Ramos (cell line): Measurements from ENCODE around the gene SLC25A43.
"Not testable (repeated sequence)": the region's sequence is repeated elsewhere in the genome, so short reads cannot be mapped to it uniquely, and the experiment has no call there.

ENCODE experiments used
- in situ Hi-C: fragments of 300-500 bp; cut with MboI; formaldehyde crosslinking; loops from one replicate; pipeline ENCODE4 v1.14.3; 2022; ENCODE audit warnings: low sequenced_read_pairs; ENCODE audit not compliant: unreplicated experiment

SLC25A43 gene

DNA sequence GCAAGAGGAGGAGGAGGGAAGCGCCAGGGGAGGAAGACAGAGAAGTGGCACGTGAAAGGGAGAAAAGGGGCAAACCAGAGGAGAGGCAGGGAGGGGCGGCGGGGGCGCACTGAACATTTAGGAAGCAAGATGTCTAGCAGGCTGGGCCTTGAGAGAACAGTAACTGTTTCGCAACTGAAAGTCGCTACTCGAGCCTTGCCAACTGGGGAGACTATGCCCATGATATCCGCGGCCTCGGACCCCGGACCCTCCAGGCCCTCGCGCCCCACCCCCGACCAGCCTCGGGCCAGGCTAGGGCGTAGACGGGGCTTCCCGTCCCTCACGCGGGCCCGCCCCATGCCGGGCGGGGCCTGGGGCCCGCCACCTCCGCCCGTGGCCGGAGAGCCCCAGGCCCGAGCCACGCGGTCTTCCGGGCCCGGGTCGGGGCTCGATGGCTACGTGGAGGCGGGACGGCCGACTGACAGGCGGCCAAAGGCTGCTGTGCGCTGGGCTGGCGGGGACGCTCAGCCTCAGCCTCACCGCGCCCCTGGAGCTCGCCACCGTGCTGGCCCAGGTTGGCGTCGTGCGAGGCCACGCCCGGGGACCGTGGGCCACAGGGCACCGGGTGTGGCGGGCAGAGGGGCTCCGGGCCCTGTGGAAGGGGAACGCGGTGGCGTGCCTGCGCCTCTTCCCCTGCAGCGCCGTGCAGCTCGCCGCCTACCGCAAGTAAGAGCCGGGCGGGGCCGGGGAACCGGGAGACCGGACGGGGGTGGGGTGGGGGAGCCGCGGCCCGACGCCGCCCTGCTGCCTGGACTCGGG is at the start of gene SLC25A43:
Gene SLC25A43 (plus strand): TSS at position 363 of the 798 bp plus-strand sequence. CDS start 68 bp downstream, at position 431.
- in situ Hi-C loops = no loop called here

DNA sequence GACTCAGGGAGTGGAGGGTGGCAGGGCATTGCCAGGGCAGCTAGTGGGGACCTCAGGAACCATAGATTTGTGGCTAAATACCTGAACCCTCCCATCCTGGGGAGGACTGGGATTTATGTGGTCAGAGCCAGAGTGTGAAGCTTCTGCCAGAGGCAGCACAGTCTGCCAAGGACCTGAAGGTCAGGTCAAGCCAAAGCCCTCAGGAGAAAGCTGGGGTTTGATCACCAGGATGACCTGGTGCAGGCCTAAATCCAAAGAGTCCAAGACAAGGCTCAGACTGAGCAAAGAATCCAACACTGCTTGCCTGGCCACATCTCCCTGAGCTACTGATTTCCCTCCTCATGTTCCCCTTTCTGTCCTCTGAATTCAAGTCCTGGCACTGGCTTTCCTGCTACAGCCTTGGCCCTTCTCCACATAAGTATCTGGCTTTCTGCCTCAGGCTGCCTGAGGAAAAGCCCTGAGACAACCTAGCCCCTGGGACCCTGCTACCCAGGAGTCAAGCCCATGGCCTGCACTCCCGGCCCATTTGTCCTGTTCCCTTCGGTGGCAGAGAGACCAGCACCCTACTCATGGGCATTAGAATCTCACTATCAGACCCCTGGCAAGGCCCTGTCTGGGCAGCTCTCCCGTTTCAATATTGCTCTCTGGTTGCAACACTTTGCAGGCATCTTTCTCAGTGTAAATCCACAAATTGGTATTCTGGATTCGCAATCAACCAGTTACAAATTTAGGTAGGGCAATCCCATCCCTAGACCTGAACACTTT is 39.3 kb upstream of the SLC25A43 start:
- in situ Hi-C loops = no loop called here

DNA sequence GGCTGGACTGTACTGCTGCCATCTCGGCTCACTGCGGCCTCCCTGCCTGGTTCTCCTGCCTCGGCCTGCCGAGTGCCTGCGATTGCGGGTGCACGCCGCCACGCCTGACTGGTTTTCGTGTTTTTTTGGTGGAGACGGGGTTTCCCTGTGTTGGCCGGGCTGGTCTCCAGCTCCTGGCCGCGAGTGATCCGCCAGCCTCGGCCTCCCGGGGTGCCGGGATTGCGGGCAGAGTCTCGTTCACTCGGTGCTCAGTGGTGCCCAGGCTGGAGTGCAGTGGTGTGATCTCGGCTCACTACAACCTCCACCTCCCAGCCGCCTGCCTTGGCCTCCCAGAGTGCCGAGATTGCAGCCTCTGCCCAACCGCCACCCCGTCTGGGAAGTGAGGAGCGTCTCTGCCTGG is 37.7 kb upstream of the SLC25A43 start:
- in situ Hi-C loops = not testable (repeated sequence)

DNA sequence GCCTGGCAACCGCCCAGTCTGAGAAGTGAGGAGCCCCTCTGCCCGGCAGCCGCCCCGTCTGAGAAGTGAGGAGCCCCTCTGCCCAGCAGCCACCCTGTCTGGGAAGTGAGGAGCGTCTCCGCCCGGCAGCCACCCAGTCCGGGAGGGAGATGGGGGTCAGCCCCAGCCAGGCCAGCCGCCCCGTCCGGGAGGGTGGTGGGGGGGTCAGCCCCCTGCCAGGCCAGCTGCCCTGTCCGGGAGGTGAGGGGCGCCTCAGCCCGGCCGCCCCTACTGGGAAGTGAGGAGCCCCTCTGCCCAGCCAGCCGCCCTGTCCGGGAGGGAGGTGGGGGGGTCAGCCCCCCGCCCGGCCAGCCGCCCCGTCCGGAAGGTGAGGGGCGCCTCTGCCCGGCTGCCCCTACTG is 37.1 kb upstream of the SLC25A43 start:
- in situ Hi-C loops = not testable (repeated sequence)

DNA sequence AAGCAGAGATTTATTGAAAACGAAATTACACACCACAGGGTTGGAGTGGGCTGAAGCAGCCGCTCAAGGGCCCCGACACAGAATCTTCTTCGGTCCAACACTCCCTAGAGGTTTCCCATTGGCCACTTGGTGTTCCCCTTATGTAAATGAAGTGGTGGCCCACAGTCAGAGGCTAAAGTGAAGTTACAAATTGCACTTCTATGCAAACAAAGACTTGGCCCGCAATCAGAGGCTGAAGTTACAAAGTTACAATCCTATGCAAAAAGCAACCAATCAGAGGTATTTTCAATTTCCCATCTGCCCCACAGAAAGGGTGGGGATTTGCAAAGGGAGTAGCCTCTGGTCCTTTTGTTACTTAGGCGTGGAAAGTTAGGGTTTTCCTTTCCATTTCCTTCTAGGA is 35.7 kb upstream of the SLC25A43 start:
- in situ Hi-C loops = no loop called here

DNA sequence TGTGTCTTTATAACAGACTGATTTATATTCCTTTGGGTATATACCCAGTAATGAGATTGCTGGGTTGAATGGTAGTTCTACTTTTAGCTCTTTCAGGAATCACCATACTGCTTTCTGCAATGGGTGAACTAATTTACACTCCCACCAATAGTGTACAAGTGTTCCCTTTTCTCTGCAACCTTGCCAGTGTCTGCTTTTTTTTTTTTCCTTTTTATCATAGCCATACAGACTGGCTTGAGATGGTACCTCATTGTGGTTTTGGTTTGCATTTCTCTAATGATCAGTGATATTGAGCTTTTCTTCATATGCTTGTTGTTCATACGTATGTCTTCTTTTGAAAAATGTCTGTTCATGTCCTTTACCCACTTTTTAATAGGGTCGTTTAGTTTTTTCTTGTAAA is 27.3 kb upstream of the SLC25A43 start:
- in situ Hi-C loops = not testable (repeated sequence)

DNA sequence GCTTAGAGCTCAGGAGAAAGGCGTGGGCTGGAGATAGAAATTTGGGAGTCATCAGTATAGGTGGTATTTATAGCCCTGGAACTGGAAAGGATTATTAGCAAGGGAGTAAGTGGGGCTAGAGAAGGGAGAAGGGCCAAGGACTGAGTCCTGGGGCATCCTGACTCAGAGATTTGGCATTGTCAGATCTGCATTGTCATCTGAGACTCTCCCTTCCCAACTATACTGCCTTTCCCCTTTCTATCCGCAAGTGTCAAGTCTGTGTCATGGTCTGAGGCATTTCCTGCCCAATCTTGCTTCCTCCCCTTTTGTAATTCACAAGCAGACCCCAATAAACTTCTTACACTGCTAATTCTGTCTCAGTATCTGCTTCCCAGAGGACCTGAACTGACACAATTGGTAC is 24.4 kb upstream of the SLC25A43 start:
- in situ Hi-C loops = no loop called here

DNA sequence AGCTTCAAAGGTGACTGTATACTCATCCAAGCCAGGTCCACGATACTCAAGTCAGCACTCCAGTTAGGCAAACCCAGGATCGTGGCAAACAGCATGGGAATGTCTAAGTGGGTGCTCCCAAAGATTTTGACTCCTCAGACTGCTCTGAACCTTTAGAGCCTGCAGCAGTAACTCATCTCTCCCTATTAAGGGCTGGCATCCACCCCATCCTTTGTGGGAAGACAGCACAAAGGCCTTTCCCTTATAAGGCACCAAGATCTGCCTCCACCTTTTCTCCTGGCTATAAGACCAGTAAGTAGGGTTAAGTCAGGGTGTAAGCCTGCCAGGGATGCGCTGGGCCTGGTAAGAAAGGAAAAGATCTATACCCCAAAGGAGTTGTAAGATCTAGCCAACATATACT is 23.6 kb upstream of the SLC25A43 start:
- in situ Hi-C loops = no loop called here

DNA sequence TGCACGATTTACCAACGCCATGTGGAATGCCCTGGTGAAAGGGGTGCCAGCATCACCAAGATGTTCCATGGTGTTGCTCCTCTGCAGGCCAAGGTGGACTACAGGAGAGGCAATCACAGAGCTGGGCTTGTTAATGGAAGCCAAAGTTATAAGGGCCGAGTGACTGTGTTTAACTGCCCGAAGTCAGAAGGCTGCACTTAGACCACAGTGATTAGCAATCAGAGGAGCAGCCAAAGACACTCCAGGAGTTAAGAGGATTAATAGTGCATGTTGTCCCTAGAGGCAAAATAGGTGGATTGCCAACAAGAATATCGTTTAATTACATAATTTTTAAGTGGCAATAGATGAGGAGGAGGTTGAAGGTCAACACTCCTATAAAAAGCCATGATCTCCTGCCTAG is 22.8 kb upstream of the SLC25A43 start:
- in situ Hi-C loops = no loop called here

DNA sequence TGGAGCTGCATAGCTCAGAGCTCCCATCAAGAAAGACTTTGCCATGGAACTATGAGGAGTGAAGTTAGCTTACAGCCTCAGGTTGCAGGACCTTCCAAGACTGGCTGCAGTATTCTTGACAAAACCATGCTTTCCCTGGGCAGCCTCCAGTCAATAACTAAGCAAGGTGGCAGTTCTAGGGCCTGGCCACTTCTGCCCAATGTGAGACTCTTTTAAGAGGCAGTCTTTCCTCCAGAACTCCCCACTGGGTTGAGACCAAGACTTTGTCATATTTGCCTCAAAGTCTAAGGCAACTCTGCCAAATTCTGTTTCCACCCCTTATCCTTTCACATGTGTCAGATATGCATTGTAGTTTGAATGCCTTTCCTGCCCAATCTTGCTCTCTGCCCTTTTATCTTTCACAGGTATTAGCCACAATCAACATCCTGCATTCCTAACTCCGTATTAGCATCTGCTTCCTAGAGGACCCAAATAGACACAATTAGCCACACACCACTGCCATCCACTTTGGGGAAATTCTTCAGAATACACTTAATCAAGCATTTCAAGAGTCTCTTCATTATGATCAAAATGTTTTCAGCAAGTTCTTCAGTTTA is 17.7 kb upstream of the SLC25A43 start:
- in situ Hi-C loops = no loop called here

DNA sequence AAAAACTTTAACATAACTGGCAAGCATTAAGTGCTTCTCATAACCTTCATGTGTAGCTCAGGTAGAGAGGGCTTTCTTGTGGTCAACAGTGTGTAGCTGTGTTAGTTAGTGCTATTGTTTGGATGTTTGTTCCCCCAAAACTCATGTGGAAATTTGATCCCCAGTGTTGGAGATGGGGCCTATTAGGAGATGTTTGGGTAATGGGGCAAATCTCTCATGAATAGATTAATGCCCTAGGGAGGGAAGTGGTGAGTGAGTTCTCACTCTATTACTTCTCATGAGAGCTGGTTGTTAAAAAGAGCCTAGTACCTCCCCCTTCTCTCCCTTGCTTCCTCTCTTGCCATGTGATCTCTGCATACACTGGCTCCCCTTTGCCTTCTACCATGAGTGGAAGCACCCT is 16.5 kb upstream of the SLC25A43 start:
- in situ Hi-C loops = no loop called here

DNA sequence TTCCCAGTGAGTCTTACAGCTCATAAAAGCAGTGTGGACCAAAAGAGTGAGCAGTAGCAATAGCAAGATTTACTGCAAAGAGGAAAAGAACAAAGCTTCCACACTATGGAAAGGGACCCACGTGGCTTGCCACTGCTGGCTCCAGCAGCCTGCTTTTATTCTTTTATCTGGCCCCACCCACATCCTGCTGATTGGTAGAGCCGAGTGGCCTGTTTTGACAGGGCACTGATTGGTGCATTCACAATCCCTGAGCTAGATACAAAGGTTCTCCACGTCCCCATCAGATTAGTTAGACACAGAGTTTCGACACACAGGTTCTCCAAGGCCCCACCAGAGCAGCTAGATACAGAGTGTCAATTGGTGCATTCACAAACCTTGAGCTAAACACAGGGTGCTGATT is 12.5 kb upstream of the SLC25A43 start:
- in situ Hi-C loops = not testable (repeated sequence)

DNA sequence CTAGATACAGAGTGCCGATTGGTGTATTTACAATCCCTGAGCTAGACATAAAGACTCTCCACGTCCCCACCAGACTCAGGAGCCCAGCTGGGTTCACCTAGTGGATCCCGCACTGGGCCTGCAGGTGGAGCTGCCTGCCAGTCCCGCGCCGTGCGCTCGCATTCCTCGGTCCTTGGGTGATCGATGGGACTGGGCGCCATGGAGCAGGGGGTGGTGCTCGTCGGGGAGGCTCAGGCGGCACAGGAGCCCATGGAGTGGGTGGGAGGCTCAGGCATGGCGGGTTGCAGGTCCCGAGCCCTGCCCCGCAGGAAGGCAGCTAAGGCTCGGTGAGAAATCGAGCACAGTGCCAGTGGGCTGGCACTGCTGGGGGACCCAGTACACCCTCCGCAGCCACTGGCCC is 11.7 kb upstream of the SLC25A43 start:
- in situ Hi-C loops = not testable (repeated sequence)

DNA sequence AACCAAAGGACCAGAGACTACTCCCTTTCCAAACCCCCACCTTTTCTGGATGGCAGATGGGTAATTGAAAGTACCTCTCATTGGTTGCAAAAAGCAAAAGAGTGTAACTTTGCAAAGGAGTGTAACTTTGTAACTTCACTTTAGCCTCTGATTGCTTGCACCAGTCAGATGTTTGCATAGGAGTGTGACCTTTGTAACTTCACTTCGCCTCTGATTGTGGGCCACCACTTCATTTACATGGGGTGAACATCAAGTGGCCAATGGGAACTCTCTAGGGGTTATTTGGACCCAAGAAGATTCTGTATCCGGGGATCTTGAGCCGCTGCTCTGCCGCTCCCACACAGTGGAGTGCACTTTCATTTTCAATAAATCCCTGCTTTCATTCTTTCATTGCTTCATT is 9.9 kb upstream of the SLC25A43 start:
- in situ Hi-C loops = no loop called here

DNA sequence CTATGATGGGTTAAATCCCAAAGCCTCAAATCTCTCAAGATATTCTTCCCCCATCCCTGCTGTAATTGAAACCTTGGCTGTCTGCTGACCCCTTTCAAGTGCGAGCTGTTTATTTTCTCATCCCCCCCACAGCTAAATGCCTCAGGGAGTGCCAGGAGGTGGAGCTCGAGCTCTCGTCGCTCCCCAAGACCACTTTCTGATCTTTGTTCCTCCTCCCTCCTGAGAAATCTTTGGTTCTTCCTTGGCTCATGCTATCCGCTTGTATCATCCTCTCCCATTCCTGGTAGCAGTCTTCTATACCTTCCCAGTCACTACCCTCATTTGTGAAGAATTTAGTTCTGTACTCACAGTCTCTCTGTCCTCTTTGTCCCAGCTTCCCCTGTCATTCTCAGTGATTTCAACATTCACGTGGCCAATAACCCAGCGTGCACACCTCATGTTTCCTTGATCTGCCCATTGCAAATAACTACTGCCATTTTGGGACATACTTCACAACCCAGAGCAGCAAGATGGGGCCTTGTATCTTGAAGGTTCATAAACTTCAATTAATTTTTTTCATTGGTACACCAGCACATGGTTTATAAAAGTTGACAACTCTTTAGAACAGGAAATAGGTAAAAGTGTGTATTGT is 9.2 kb upstream of the SLC25A43 start:
- in situ Hi-C loops = no loop called here

DNA sequence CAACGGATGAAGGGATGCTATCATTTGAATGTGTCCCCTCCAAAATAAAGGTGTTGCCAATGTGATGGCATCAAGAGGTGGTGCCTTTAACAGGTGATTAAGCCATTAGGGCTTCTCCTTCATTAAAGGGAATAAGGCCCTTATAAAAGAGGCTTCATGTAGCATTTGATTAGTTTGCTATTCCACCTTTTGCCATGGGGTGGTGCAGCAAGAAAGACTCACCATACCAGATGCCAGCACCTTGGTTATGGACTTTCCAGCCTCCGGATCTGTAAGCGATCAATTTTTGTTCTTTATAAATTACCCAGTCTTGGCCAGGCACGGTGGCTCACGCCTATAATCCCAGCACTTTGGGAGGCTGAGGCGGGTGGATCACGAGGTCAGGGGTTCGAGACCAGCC is 7.9 kb upstream of the SLC25A43 start:
- in situ Hi-C loops = no loop called here

DNA sequence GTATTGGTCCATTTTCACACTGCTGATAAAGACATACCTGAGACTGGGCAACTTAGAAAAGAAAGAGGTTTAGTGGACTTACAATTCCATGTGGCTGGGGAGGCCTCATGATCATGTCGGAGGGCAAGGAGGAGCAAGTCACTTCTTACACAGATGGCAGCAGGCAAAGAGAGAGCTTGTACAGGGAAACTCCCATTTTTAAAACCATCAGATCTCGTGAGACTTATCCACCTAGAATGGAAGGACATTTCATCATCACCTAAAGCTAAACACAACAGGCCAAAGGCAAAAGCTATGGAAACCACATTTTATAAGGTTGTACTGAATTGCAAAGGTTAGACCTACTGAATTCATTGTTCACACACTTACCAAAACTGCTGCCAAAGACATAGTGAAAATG is 6.0 kb upstream of the SLC25A43 start:
- in situ Hi-C loops = no loop called here

DNA sequence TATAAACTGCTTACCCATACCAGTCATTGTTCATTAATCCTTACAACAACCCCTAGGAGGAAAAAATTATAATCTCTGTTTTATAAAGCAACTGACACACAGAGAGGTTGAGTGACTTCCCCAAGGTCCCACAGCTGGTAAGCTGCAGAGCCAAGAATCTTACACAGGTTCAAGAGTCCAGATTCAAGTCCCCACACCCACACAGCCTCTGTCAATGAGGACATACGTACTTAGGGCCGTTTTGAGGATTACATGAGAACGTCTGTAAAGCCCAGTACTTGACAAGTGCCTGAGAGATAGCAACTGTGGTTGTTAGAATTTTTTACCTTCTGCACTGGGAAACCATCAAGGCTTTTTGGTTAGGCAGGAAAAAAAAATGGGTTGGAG is 556 bp upstream of the SLC25A43 start:
- in situ Hi-C loops = no loop called here

DNA sequence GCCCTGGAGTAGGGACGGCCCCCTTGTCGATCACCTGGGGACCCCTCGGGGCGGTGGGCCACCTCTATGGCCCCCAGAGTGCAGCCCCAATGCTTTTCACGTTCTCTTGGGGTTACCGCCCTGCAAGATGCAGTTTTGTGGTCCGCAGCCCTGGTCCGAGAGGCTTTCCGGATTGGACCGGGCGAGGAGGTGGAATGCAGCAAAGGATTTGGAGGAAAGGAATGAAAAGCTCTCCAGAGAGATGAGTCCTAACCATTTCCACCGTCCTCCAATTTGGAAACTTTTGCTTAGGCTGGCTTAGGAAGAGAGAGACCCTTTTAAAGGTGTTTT is 601 bp downstream of the SLC25A43 start:
- in situ Hi-C loops = no loop called here

DNA sequence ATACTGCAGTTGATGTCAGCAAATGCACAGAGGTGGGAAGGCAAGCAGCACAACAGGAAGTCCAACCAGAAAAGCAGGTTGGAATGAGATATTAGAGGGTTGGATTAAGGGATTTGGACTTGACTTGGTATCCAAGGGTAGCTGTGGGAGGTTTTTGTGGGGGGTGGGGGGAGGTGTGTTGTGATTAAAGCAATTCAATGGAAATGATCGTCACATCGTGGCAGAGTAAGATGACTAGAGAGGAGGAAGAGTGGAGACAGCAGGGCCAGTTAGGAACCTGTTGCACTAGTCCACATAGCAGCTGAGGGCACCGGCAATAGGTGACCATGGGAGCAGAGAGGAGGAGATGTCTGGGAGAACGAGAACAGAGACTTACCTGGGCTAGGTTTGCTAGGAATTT is 2.4 kb downstream of the SLC25A43 start:
- in situ Hi-C loops = no loop called here

DNA sequence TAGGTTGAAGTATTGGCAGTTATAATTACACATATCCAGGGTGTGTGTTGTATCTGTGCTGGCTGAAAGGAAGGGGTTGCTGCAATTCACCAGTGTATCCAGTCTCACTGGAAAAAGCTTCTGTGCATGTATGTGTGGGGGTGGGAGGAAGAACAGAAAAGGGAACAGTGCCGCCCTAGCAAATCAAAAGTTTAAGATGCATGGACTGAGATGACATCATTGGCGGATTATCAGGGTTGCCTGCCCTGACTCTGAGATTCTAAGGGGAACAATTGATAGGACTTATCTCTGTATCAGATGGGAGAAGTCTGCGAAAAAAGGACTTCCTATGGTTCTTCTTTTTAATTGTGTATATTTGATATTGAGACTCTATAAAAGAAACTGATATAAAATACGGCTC is 3.5 kb downstream of the SLC25A43 start:
- in situ Hi-C loops = no loop called here
